HCT116 (cell line): Measurements from ENCODE around the gene ZNF575. TPM values are rescaled to one million over a fixed set of nuclear protein-coding genes. Genes with fewer than 3 reads are reported as not detected.

Source experiments
- ATAC-seq: fragments of 200-7000 bp; cut with Tn5 transposase; 2 replicates; pipeline ENCODE4 v1.9.1; 2020; ENCODE audit warnings: mild to moderate bottlenecking, moderate library complexity
- BruUV-seq: library from RNA; stranded (reverse); fragments of 400-500 nt; replicated peaks from 2 replicates; lab custom pipeline; 2021; lab: Mats Ljungman, UMichigan
- CTCF ChIA-PET: fragments of 300-600 bp; sonication (Branson Sonifier 250); formaldehyde crosslinking; loops from one replicate; lab custom pipeline; 2021; ENCODE audit warnings: antibody characterized with exemption; lab: Charles Lee
- POLR2A ChIA-PET: fragments of 300-600, 350-600 bp; sonication (Branson Sonifier 250); formaldehyde crosslinking; loops from one replicate; lab custom pipeline; 2021; ENCODE audit warnings: antibody characterized with exemption; lab: Charles Lee
- RAD21 ChIA-PET, 2 experiments: fragments of 300-600 bp; sonication (Branson Sonifier 250); formaldehyde crosslinking; loops; one replicate each; lab custom pipeline; 2023; ENCODE audit warnings: low total read pairs in 2 of 2; ENCODE audit not compliant: uncharacterized antibody in 2 of 2, unreplicated experiment in 2 of 2, low non-redundant PET in 1 of 2; lab: Charles Lee
- DNase-seq: peaks from one replicate; pipeline ENCODE4 v3.0.0-alpha.2; 2010; ENCODE audit warnings: low read depth, low spot score
- H2AFZ ChIP-seq: fragments of 200-600 bp; shearing (Covaris generic), sonication (generic); 2 replicates; pipeline ENCODE4 v1.6.1; 2017; ENCODE audit warnings: low read depth, mixed run types, mixed read lengths, antibody characterized with exemption, low read length; ENCODE audit not compliant: poor library complexity, severe bottlenecking
- H3K27ac ChIP-seq: 2 replicates; pipeline ENCODE4 v1.5.1; 2012; ENCODE audit warnings: low read depth, low read length
- H3K27me3 ChIP-seq: fragments of 200-600 bp; sonication (generic); 2 replicates; pipeline ENCODE4 v1.6.1; 2016; ENCODE audit warnings: mixed run types, low read length, mixed read lengths; ENCODE audit not compliant: insufficient read depth
- H3K36me3 ChIP-seq, 2 experiments: fragments of 200-500 bp in 1 of 2; fragments of 200-600 bp in 1 of 2; sonication (Bioruptor generic) in 1 of 2; sonication (generic) in 1 of 2; 2 replicates each; pipeline versions ENCODE4 v1.5.1 to v1.6.1; 2014 to 2016; ENCODE audit warnings: low read length in 2 of 2, inconsistent platforms in 1 of 2, mixed read lengths in 1 of 2, mixed run types in 1 of 2; ENCODE audit not compliant: insufficient read depth in 2 of 2, control insufficient read depth in 1 of 2
- H3K4me1 ChIP-seq, 2 experiments: fragments of 200-600 bp in 1 of 2; sonication (generic) in 1 of 2; 2 replicates each; pipeline versions ENCODE4 v1.5.1 to v1.6.1; 2012 to 2017; ENCODE audit warnings: low read length in 2 of 2, inconsistent platforms in 1 of 2, mild to moderate bottlenecking in 1 of 2, mixed read lengths in 1 of 2, mixed run types in 1 of 2, moderate library complexity in 1 of 2; ENCODE audit not compliant: insufficient read depth in 2 of 2, control insufficient read depth in 1 of 2
- H3K4me2 ChIP-seq: fragments of 200-600 bp; sonication (generic); 2 replicates; pipeline ENCODE4 v1.6.1; 2017; ENCODE audit warnings: mixed run types, low read length, mixed read lengths
- H3K4me3 ChIP-seq, 2 experiments: fragments of 200-600 bp in 1 of 2; sonication (generic) in 1 of 2; replicated peaks in 1 of 2; 2 replicates each; pipeline ENCODE4 v1.5.1; 2011 to 2016; ENCODE audit warnings: low read length in 2 of 2, control low read depth in 1 of 2, low read depth in 1 of 2, mild to moderate bottlenecking in 1 of 2, mixed read lengths in 1 of 2, mixed run types in 1 of 2
- H3K79me2 ChIP-seq: fragments of 200-600 bp; sonication (generic); 2 replicates; pipeline ENCODE4 v1.6.1; 2017; ENCODE audit warnings: mild to moderate bottlenecking, mixed run types, low read length, moderate library complexity, mixed read lengths; ENCODE audit not compliant: insufficient read depth
- H3K9ac ChIP-seq: fragments of 200-600 bp; sonication (generic); 2 replicates; pipeline ENCODE4 v1.6.1; 2016; ENCODE audit warnings: low read length, mixed read lengths
- H3K9me2 ChIP-seq: fragments of 200-600 bp; sonication (generic), shearing (Covaris generic); 2 replicates; pipeline ENCODE4 v1.6.1; 2017; ENCODE audit warnings: mixed run types, mild to moderate bottlenecking, moderate library complexity; ENCODE audit not compliant: insufficient read depth
- H3K9me3 ChIP-seq, 2 experiments: fragments of 200-500 bp in 1 of 2; fragments of 200-600 bp in 1 of 2; sonication (Bioruptor generic) in 1 of 2; sonication (generic) in 1 of 2; 2 replicates each; pipeline ENCODE4 v1.6.1; 2014 to 2017; ENCODE audit warnings: low read length in 2 of 2, mixed read lengths in 2 of 2, inconsistent platforms in 1 of 2, low read depth in 1 of 2, mild to moderate bottlenecking in 1 of 2, mixed run types in 1 of 2, moderate library complexity in 1 of 2; ENCODE audit not compliant: control insufficient read depth in 1 of 2, insufficient read depth in 1 of 2
- H4K20me1 ChIP-seq: fragments of 200-600 bp; sonication (generic), shearing (Covaris generic); 2 replicates; pipeline ENCODE4 v1.6.1; 2017; ENCODE audit warnings: mixed run types, mild to moderate bottlenecking, moderate library complexity; ENCODE audit not compliant: insufficient read depth
- ATF3 ChIP-seq: IDR thresholded peaks from 2 replicates; pipeline ENCODE4 v1.6.1; 2012
- CBX3 ChIP-seq: IDR thresholded peaks from 2 replicates; pipeline ENCODE4 v1.6.1; 2012; ENCODE audit warnings: low read depth
- CEBPB ChIP-seq: IDR thresholded peaks from 2 replicates; pipeline ENCODE4 v1.6.1; 2012; ENCODE audit warnings: low read depth
- EZH2 ChIP-seq: fragments of 200-600 bp; sonication (generic); IDR thresholded peaks from 2 replicates; pipeline ENCODE4 v1.6.1; 2017; ENCODE audit warnings: antibody characterized with exemption, mixed run types
- FOSL1 ChIP-seq: IDR thresholded peaks from 2 replicates; pipeline ENCODE4 v1.6.1; 2012; ENCODE audit warnings: low read depth
- JUND ChIP-seq: IDR thresholded peaks from 2 replicates; pipeline ENCODE4 v1.6.1; 2012
- POLR2A ChIP-seq: IDR thresholded peaks from 2 replicates; pipeline ENCODE4 v1.7.0; 2011; ENCODE audit warnings: borderline replicate concordance; ENCODE audit not compliant: insufficient read depth, insufficient read length; ENCODE audit errors: extremely low read depth
- RAD21 ChIP-seq: IDR thresholded peaks from 2 replicates; pipeline ENCODE4 v1.6.1; 2012; ENCODE audit warnings: low read depth, mild to moderate bottlenecking
- SIN3A ChIP-seq: IDR thresholded peaks from 2 replicates; pipeline ENCODE4 v1.6.1; 2012; ENCODE audit warnings: low read depth
- YY1 ChIP-seq: IDR thresholded peaks from 2 replicates; pipeline ENCODE4 v1.6.1; 2011; ENCODE audit warnings: low read length, low read depth, moderate library complexity, mild to moderate bottlenecking; ENCODE audit not compliant: insufficient replicate concordance; ENCODE audit errors: extremely low read depth
- ZNF274 ChIP-seq: fragments of 200-500 bp; sonication (Bioruptor generic); IDR thresholded peaks from 2 replicates; pipeline ENCODE4 v1.6.1; 2014; ENCODE audit warnings: mild to moderate bottlenecking, low read depth, low read length, inconsistent platforms
- intact Hi-C: fragments of 100-400 bp; cut with micrococcal nuclease; formaldehyde crosslinking; loops from 2 replicates; pipeline ENCODE4 v1.10.0; 2022
- total RNA-seq: library from RNA; stranded (reverse); gene quantifications from one replicate; pipeline ENCODE4 v1.2.1, GENCODE V29; 2021; ENCODE audit not compliant: unreplicated experiment

The ZNF575 gene
- total RNA-seq, 1 experiment from 2014 or later, result 1.9 TPM

DNA sequence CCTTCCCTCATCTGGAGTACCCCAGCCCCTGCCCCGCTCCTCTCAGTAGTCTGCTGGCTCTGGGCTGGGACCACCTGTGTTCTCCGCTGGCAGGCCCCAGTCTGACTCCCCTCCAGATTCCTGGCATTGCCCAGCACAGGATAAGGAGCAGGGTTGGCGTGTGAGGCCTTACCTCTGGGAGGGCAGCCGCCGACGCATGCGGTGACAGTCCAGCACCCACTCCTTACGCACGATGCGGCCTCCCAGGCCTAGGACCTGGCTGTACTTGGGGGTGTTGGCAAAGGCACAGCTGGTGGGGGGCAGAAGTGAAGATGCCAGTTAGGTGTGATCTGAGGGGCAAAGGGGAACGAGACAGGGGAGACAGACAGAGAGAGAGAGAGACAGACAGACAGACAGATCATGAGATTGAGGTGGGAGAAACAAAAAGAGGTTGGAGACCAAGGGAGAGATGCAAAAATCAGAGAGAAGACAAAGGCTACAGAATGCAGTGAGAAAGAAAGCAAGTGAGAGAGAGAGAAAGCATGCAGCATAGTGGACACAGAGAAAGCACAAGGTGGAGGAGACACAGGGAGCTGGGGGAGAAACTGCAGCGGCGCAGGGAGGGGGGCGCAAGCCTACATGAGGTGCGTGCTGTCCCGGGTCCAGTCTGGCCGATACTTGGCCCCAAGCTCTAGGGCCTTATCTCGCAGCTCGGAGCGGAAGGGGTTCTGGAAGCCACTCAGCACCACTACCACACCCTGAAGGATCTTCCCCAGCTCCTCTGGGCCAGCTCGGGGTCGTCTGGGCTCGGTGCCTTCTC, 18.6 kb downstream of the ZNF575 start:
- no peaks in the 10 kb centered on the region for H3K27me3 ChIP-seq
- no peak overlapping the region for H2AFZ ChIP-seq
- ATAC-seq, result no peak
- H3K9ac ChIP-seq, result no peak overlapping the region
- no TSS peak for BruUV-seq
- peaks cover 5 to 10% of the 10 kb centered on the region in 2 experiments; a peak in 3 of 4 replicates for H3K36me3 ChIP-seq
- RAD21 ChIA-PET, result no interaction called here
- H3K79me2 ChIP-seq, result no peaks in the 10 kb centered on the region
- H3K27ac ChIP-seq, result no peak overlapping the region
- TF ChIP-seq POLR2A (no peak), YY1 (no peak), ZNF274 (no peak), FOSL1 (no peak), JUND (no peak), ATF3 (no peak), SIN3A (no peak), CBX3 (no peak), RAD21 (no peak)
- TF ChIP-seq, all 23 proteins: peak for 0
- DNase-seq, result no peak
- Histone ChIP-seq H3K9me2 (no peaks in the 10 kb centered on the region), H3K9me3 (no peaks in the 10 kb centered on the region), H3K4me1 (no peaks in the 10 kb centered on the region), H4K20me1 (no peaks in the 10 kb centered on the region), H3K4me2 (no peak overlapping the region), H3K4me3 (no peak overlapping the region)
- ChIA-PET CTCF (no interaction called here), POLR2A (no interaction called here)
- intact Hi-C loops, result no loop called here

DNA sequence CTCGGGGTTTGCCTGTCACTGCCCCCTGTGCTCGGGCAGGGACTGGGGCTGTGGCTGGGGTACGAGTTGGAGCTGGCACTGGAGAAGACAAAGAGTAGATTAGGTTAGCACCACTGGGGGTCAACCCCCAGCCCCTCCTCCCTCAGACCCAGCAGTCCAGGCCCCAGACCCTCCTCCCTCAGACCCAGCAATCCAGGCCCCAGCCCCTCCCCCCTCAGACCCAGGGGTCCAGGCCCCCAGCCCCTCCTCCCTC, 19.1 kb downstream of the ZNF575 start:
- no peaks in the 10 kb centered on the region for H3K9me3 ChIP-seq
- DNase-seq, result no peak
- ChIA-PET POLR2A (no interaction called here), CTCF (no interaction called here), RAD21 (no interaction called here)
- no peaks in the 10 kb centered on the region for H3K4me1 ChIP-seq
- no peaks in the 10 kb centered on the region for H3K9me2 ChIP-seq
- intact Hi-C loops, result no loop called here
- H4K20me1 ChIP-seq, result no peaks in the 10 kb centered on the region
- H3K79me2 ChIP-seq, result no peaks in the 10 kb centered on the region
- H3K36me3 ChIP-seq, result peaks cover 5 to 10% of the 10 kb centered on the region in 2 experiments; a peak in 3 of 4 replicates
- no peak overlapping the region for H3K27ac ChIP-seq
- BruUV-seq, result no TSS peak
- no peak overlapping the region for H3K9ac ChIP-seq
- H3K4me3 ChIP-seq, result no peak overlapping the region
- H3K4me2 ChIP-seq, result no peak overlapping the region
- no peak overlapping the region for H2AFZ ChIP-seq
- no peaks in the 10 kb centered on the region for H3K27me3 ChIP-seq
- ATAC-seq, result no peak
- TF ChIP-seq JUND (no peak), CEBPB (no peak), EZH2 (no peak), YY1 (no peak)
